A673 (cell line): ENCODE results near the gene TBC1D20.

Source experiments
- CTCF ChIP-seq: fragments of 300-800, 200-600 bp; sonication (generic); conservative IDR thresholded peaks from 2 replicates; pipeline ENCODE4 v1.5.1; 2017; ENCODE audit warnings: low read depth, mild to moderate bottlenecking, antibody characterized with exemption, low read length, moderate library complexity, mixed read lengths
- EZH2 ChIP-seq: fragments of 200-600 bp; sonication (generic); IDR thresholded peaks from 2 replicates; pipeline ENCODE4 v1.6.1; 2017; ENCODE audit warnings: borderline replicate concordance, low read depth, mild to moderate bottlenecking, mixed read lengths, antibody characterized with exemption, low read length; ENCODE audit not compliant: poor library complexity, severe bottlenecking

GRCh38 chr20:438571-439469 lies 23.5 kb downstream of the TBC1D20 start:
- TF ChIP-seq EZH2 (no peak), CTCF (no peak)
